ENCODE results near the gene FXYD2. TPM values are rescaled to one million over a fixed set of nuclear protein-coding genes. Genes with fewer than 3 reads are reported as not detected.

Gene FXYD2
- total and polyA plus RNA-seq, 2 of the 8 experiments (the other 6 are each of a cell fraction or from before 2014, with no cell fraction given), result 0.89 to 1.1 TPM

DNA sequence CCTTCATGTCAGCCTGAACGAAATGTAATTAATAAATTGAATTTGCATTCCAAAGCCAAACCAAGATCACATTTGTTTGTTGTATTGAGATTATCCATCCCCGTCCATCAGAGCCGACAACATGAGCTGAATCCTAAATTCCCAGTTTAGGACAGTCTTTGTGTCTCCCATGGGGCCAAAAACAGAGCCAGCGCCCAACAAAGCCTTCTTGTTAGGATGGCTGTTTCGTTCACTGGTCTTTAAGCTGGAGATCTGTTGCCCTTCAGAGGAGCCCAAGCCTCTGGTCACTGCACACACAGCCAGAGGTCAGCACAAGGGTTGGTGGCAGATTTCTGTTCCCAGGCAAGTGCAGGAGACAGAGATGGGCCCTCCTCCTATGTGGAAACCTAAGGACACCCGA is 53.3 kb downstream of the FXYD2 start:
- ChIA-PET POLR2A (ENCODE audit: partially characterized antibody) (no interaction called here), CTCF (ENCODE audit: partially characterized antibody) (interaction anchor here (0.7 to 1.0 kb wide), 2 partner anchors 327 to 977 kb away, joined by 3 read pairs; no protein-coding TSS in a partner anchor)
- H3K4me3 ChIP-seq (ENCODE audit: extremely low read depth in 1 of 4, insufficient read depth in 2 of 4, low read depth in 3 of 4, low read length in 4 of 4), result no peak overlapping the region
- H3K27me3 ChIP-seq (replicated peaks in 1 of 4; ENCODE audit: control insufficient read depth in 3 of 4, extremely low read depth in 1 of 4, insufficient read depth in 3 of 4, low read length in 3 of 4), result 0 out of 7 replicates have a peak, but pooled peaks cover 0 to 2% (median 0%) of the 10 kb centered on the region in 4 experiments
- FAIRE-seq, result no peak
- no peak overlapping the region for H3K4me2 ChIP-seq (ENCODE audit: insufficient read depth in 1 of 2, low read depth in 2 of 2, low read length in 2 of 2)
- H2BK15ac ChIP-seq (ENCODE audit: low read length), result no peak overlapping the region
- H3K56ac ChIP-seq (replicated peaks; ENCODE audit: insufficient read length, low read depth, low read length), result no peak overlapping the region
- no peak overlapping the region for H4K5ac ChIP-seq (ENCODE audit: insufficient read length, low read depth, low read length)
- no peak for DNase-seq (ENCODE audit: low read depth in 1 of 2, low spot score in 2 of 2)
- no peak overlapping the region for H2BK20ac ChIP-seq (ENCODE audit: low read length)
- no peaks in the 10 kb centered on the region for H3K79me2 ChIP-seq (ENCODE audit: control insufficient read depth in 1 of 2, insufficient read depth in 2 of 2, low read length in 2 of 2)
- 85% methylated on average over 6 of the region's 6 CpGs; no CpG with 5 or more reads in 1 of the 2 experiments for WGBS, 2 experiments (ENCODE audit: extremely low coverage in 1 of 2, insufficient coverage in 1 of 2, insufficient read length in 1 of 2, insufficient replicate concordance in 2 of 2, low coverage in 1 of 2, low lambda C conversion rate in 2 of 2, missing lambda C conversion rate in 1 of 2)
- H3K9me3 ChIP-seq (ENCODE audit: insufficient read depth in 2 of 2, low read depth in 1 of 2, low read length in 1 of 2), result no peaks in the 10 kb centered on the region
- no peak overlapping the region for H2BK12ac ChIP-seq (ENCODE audit: low read depth, low read length)
- H4K8ac ChIP-seq (ENCODE audit: extremely low read depth, insufficient read depth, low read length), result no peak overlapping the region
- H3K9ac ChIP-seq (replicated peaks in 1 of 4; ENCODE audit: extremely low read depth in 1 of 4, low read depth in 3 of 4, low read length in 3 of 4), result no peak overlapping the region
- H3K36me3 ChIP-seq (ENCODE audit: control insufficient read depth in 2 of 4, insufficient read depth in 4 of 4, low read length in 3 of 4), result no peaks in the 10 kb centered on the region
- no peaks in the 10 kb centered on the region for H3K4me1 ChIP-seq (replicated peaks in 1 of 4; ENCODE audit: control insufficient read depth in 3 of 4, insufficient read depth in 4 of 4, low read length in 3 of 4)
- H3K79me1 ChIP-seq (ENCODE audit: low read depth, low read length), result no peaks in the 10 kb centered on the region
- TF ChIP-seq CTBP2 (IDR thresholded peaks at IDR 0.05; ENCODE audit: borderline replicate concordance, insufficient read depth, insufficient read length, low read length) (no peak), SP2 (IDR thresholded peaks at IDR 0.05; ENCODE audit: low read length) (no peak), SIRT6 (IDR thresholded peaks at IDR 0.05; ENCODE audit: low read length) (no peak), RXRA (IDR thresholded peaks at IDR 0.05; ENCODE audit: insufficient read depth, low read depth, low read length) (no peak), POU5F1 (IDR thresholded peaks at IDR 0.05; ENCODE audit: low read depth, low read length) (no peak), TCF12 (IDR thresholded peaks at IDR 0.05; ENCODE audit: low read depth, low read length) (no peak)
- TF ChIP-seq, protein P1, sequence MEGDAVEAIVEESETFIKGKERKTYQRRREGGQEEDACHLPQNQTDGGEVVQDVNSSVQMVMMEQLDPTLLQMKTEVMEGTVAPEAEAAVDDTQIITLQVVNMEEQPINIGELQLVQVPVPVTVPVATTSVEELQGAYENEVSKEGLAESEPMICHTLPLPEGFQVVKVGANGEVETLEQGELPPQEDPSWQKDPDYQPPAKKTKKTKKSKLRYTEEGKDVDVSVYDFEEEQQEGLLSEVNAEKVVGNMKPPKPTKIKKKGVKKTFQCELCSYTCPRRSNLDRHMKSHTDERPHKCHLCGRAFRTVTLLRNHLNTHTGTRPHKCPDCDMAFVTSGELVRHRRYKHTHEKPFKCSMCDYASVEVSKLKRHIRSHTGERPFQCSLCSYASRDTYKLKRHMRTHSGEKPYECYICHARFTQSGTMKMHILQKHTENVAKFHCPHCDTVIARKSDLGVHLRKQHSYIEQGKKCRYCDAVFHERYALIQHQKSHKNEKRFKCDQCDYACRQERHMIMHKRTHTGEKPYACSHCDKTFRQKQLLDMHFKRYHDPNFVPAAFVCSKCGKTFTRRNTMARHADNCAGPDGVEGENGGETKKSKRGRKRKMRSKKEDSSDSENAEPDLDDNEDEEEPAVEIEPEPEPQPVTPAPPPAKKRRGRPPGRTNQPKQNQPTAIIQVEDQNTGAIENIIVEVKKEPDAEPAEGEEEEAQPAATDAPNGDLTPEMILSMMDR (IDR thresholded peaks at IDR 0.05; ENCODE audit: control extremely low read depth in 1 of 3, insufficient read depth in 1 of 3, low read depth in 1 of 3, low read length in 3 of 3), result no peak
- no peak overlapping the region for H3K18ac ChIP-seq (ENCODE audit: extremely low read depth, low read length)
- H4K20me1 ChIP-seq (replicated peaks in 1 of 2; ENCODE audit: control insufficient read depth in 1 of 2, insufficient read depth in 2 of 2, low read length in 2 of 2), result no peaks in the 10 kb centered on the region
- no peak overlapping the region for H4K91ac ChIP-seq (replicated peaks; ENCODE audit: insufficient read length, low read length)
- no peak overlapping the region for H2AFZ ChIP-seq (ENCODE audit: low read length)
- H2AK5ac ChIP-seq (ENCODE audit: low read depth, low read length), result no peak overlapping the region
- no peak overlapping the region for H2BK5ac ChIP-seq (ENCODE audit: low read depth, low read length)
- H3K27ac ChIP-seq (ENCODE audit: low read depth, low read length), result no peak overlapping the region
- H3K4ac ChIP-seq (replicated peaks; ENCODE audit: insufficient read length, low read depth, low read length), result no peak overlapping the region
- no peak overlapping the region for H3K23ac ChIP-seq (ENCODE audit: insufficient read length)
- H2BK120ac ChIP-seq (replicated peaks; ENCODE audit: low read depth, low read length), result no peak overlapping the region
- no peaks in the 10 kb centered on the region for H3K23me2 ChIP-seq (ENCODE audit: low read depth, low read length)
- H3K14ac ChIP-seq (ENCODE audit: insufficient read length), result no peak overlapping the region
